ENCODE measurements around the gene ASPSCR1. TPM values are rescaled to one million over a fixed set of nuclear protein-coding genes. Genes with fewer than 3 reads are reported as not detected.

ASPSCR1 gene
- total RNA-seq, 1 experiment from 2014 or later, result 59.2 TPM

DNA sequence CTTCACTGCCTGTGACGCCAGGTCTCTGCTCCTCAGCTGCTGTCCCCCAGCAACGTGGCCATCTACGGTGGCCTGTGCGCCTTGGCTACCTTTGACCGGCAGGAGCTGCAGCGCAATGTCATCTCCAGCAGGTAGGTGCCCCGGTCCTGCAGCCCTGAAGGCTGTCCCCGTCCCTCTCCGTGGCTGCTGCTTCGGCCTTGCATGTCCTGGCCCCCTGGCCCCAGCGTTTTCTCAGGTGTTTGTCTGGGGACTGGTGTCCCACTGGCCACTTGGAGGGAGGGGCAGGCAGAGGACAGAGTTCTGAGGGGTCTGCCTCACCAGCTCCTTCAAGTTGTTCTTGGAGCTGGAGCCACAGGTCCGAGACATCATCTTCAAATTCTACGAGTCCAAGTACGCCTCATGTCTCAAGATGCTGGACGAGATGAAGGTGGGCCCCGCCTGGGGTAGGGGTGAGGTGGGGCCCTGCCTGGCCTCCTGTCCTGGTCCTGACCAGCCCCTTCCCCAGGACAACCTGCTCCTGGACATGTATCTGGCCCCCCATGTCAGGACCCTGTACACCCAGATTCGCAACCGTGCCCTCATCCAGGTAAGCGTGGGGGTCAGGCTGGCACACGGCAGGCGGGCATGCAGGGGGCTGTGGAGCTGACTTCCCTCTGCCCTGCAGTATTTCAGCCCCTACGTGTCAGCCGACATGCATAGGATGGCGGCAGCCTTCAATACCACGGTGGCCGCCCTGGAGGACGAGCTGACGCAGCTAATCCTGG is 78.7 kb downstream of the ASPSCR1 start:
- no peak overlapping the region for H3K4me3 Mint-ChIP-seq (ENCODE audit: unreplicated experiment)
- peak overlapping the region; percentile 29 for H3K27ac Mint-ChIP-seq (ENCODE audit: unreplicated experiment)
- H3K4me1 ChIP-seq, result no peaks in the 10 kb centered on the region; the same call in 1 of the 2 replicates
- no peaks in the 10 kb centered on the region for H3K27me3 Mint-ChIP-seq (ENCODE audit: insufficient read depth, unreplicated experiment)
- H3K27me3 ChIP-seq (replicated peaks; ENCODE audit: control insufficient read depth, insufficient read depth, low read length), result no peaks in the 10 kb centered on the region
- TF ChIP-seq, protein P1, sequence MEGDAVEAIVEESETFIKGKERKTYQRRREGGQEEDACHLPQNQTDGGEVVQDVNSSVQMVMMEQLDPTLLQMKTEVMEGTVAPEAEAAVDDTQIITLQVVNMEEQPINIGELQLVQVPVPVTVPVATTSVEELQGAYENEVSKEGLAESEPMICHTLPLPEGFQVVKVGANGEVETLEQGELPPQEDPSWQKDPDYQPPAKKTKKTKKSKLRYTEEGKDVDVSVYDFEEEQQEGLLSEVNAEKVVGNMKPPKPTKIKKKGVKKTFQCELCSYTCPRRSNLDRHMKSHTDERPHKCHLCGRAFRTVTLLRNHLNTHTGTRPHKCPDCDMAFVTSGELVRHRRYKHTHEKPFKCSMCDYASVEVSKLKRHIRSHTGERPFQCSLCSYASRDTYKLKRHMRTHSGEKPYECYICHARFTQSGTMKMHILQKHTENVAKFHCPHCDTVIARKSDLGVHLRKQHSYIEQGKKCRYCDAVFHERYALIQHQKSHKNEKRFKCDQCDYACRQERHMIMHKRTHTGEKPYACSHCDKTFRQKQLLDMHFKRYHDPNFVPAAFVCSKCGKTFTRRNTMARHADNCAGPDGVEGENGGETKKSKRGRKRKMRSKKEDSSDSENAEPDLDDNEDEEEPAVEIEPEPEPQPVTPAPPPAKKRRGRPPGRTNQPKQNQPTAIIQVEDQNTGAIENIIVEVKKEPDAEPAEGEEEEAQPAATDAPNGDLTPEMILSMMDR (IDR thresholded peaks at IDR 0.05; ENCODE audit: insufficient read depth in 1 of 2, low read depth in 1 of 2, low read length in 1 of 2, severe bottlenecking in 1 of 2, unreplicated experiment in 1 of 2), result no peak
- BruUV-seq (replicated peaks), result no TSS peak
- H3K9me3 Mint-ChIP-seq (ENCODE audit: unreplicated experiment), result no peaks in the 10 kb centered on the region
- peaks cover 1% of the 10 kb centered on the region; the same call in 1 of the 2 replicates for H3K36me3 ChIP-seq (ENCODE audit: control insufficient read depth, insufficient read depth, low read length)
- H3K4me3 ChIP-seq (ENCODE audit: low read depth, low read length), result no peak overlapping the region
- peaks cover 63% of the 10 kb centered on the region for H3K36me3 Mint-ChIP-seq (ENCODE audit: insufficient read depth, unreplicated experiment)
- no peak for DNase-seq
- intact Hi-C loops (cut with micrococcal nuclease; ENCODE audit: unreplicated experiment), result no loop called here
- CTCF ChIA-PET, result interaction anchor here (1.0 to 1.1 kb wide), 2 partner anchors 19 to 25 kb away, joined by 3 to 7 read pairs; partner anchors contain the start of genes DCXR and RAC3
- H3K9me3 ChIP-seq, result no peaks in the 10 kb centered on the region
- H3K4me1 Mint-ChIP-seq (ENCODE audit: low read depth, unreplicated experiment), result no peaks in the 10 kb centered on the region
- POLR2A ChIA-PET, result no interaction called here

DNA sequence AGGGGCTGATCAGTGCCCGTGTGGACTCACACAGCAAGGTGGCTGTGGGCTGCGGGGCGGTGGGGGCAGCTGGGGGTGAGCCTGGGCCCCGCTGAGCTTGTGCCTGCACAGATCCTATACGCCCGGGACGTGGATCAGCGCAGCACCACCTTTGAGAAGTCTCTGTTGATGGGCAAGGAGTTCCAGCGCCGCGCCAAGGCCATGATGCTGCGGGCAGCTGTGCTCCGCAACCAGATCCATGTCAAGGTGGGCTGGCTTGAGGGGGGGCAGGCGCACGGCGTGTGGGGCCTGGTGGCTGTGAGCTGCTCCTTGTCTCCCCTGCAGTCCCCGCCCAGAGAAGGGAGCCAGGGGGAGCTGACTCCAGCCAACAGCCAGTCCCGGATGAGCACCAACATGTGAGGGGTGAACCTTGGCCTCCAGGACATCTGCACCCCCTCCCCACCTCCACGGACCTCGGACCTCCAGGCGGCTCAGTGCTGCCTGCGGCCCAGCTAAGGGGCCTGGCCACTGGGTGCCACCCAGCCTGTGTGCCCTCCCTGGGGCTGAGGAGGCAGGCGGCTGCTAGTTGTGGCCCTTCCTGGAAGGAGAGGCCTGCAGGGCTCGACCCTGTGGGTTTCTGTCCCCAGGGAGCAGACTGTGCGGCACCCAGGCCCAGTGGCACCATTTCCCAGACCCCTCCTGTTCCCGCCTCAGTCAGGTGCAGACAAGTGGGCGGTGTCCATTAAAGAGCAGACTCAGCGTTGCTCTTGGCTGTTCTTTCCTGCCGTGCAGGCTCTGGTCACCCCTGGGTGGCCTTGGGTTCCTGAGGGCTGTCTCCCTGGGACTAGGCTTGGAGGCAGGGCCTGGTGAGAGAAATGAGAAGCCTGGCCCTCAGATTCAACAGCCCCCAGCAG is 79.5 kb downstream of the ASPSCR1 start:
- Mint-ChIP-seq H3K36me3 (ENCODE audit: insufficient read depth, unreplicated experiment) (peaks cover 71% of the 10 kb centered on the region), H3K9me3 (ENCODE audit: unreplicated experiment) (no peaks in the 10 kb centered on the region), H3K4me3 (ENCODE audit: unreplicated experiment) (no peak overlapping the region), H3K27ac (ENCODE audit: unreplicated experiment) (peak overlapping the region; percentile 29), H3K27me3 (ENCODE audit: insufficient read depth, unreplicated experiment) (no peaks in the 10 kb centered on the region), H3K4me1 (ENCODE audit: low read depth, unreplicated experiment) (no peaks in the 10 kb centered on the region)
- ChIA-PET CTCF (interaction anchor here (1.1 kb wide), 1 partner anchor 19 kb away, joined by 3 read pairs; the partner anchor contains the start of gene DCXR), POLR2A (no interaction called here)
- TF ChIP-seq, protein P1 (IDR thresholded peaks at IDR 0.05; ENCODE audit: insufficient read depth in 1 of 2, low read depth in 1 of 2, low read length in 1 of 2, severe bottlenecking in 1 of 2, unreplicated experiment in 1 of 2), result no peak
- TSS peak; percentile 54 for BruUV-seq (replicated peaks)
- intact Hi-C loops (cut with micrococcal nuclease; ENCODE audit: unreplicated experiment), result no loop called here
- no peak for DNase-seq
- no peak overlapping the region for H3K4me3 ChIP-seq (ENCODE audit: low read depth, low read length)
- no peaks in the 10 kb centered on the region for H3K27me3 ChIP-seq (replicated peaks; ENCODE audit: control insufficient read depth, insufficient read depth, low read length)
- H3K36me3 ChIP-seq (ENCODE audit: control insufficient read depth, insufficient read depth, low read length), result peaks cover 1% of the 10 kb centered on the region; the same call in 1 of the 2 replicates
- no peaks in the 10 kb centered on the region for H3K9me3 ChIP-seq
- no peaks in the 10 kb centered on the region; the same call in 1 of the 2 replicates for H3K4me1 ChIP-seq

DNA sequence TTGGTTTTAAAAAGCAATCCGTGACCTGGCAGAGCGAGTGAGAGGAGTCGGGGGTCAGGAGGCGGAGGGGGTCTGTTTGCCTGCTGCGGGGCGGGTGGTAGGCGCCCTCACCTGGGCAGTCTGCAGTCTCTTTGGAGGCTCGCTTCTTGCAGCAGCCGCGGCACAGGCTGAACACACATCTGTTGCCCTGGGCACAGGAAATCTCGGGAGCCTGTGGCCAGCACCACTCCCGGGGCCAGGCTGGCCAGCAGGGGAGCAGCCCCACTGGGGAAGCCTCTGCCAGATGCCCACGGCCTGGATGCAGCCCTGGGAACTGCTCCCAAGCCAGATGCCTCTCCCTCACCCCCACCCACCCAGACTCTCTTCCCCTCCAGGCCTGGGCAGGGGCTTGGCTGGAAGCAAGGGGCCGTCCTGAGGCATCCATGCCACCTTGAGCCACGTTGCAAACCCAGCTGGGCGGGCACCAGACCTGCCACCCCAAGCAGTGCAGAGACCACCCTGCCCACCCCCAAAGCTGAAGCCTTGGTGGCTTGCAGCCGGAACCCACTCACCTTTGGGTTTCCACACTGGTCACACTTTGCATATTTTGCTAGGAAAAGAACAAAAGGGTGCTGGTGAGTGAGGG is 80.9 kb downstream of the ASPSCR1 start:
- Mint-ChIP-seq H3K4me3 (ENCODE audit: unreplicated experiment) (no peak overlapping the region), H3K9me3 (ENCODE audit: unreplicated experiment) (no peaks in the 10 kb centered on the region), H3K27me3 (ENCODE audit: insufficient read depth, unreplicated experiment) (no peaks in the 10 kb centered on the region), H3K27ac (ENCODE audit: unreplicated experiment) (no peak overlapping the region), H3K36me3 (ENCODE audit: insufficient read depth, unreplicated experiment) (peaks cover 74% of the 10 kb centered on the region), H3K4me1 (ENCODE audit: low read depth, unreplicated experiment) (no peaks in the 10 kb centered on the region)
- Histone ChIP-seq H3K27me3 (replicated peaks; ENCODE audit: control insufficient read depth, insufficient read depth, low read length) (no peaks in the 10 kb centered on the region), H3K4me1 (no peaks in the 10 kb centered on the region), H3K4me3 (ENCODE audit: low read depth, low read length) (no peak overlapping the region), H3K9me3 (no peaks in the 10 kb centered on the region), H3K36me3 (ENCODE audit: control insufficient read depth, insufficient read depth, low read length) (peaks cover 1% of the 10 kb centered on the region; the same call in 1 of the 2 replicates)
- TF ChIP-seq, protein P1 (IDR thresholded peaks at IDR 0.05; ENCODE audit: insufficient read depth in 1 of 2, low read depth in 1 of 2, low read length in 1 of 2, severe bottlenecking in 1 of 2, unreplicated experiment in 1 of 2), result no peak
- no peak for DNase-seq
- BruUV-seq (replicated peaks), result no TSS peak
- ChIA-PET POLR2A (no interaction called here), CTCF (no interaction called here)
- intact Hi-C loops (cut with micrococcal nuclease; ENCODE audit: unreplicated experiment), result no loop called here
